Measurements from ENCODE around the gene DRC1. TPM values are rescaled to one million over a fixed set of nuclear protein-coding genes. Genes with fewer than 3 reads are reported as not detected.
"Not testable (repeated sequence)": the region's sequence is repeated elsewhere in the genome, so short reads cannot be mapped to it uniquely, and the experiment has no call there.

DRC1 gene
- total RNA-seq, 1 experiment from 2014 or later = not detected

DNA sequence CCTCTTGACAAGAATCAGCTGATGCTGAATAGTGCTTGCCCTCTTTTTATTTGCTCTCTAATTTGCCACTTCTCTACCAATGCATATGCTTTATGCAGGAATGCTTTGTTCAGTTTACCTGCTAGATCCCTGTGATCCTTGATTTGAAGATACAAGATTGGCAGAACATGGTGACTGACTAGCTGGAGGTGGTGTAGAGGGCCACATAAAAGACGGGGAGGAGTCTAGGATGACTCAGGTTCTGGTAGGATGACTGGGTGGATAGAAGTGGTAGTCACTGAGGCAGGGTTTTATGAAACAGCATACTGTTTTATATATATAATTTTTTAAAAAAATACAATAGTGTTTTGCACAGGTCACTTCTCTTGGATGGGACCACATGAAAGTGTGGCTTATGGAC, 48.8 kb upstream of the DRC1 start:
- Histone ChIP-seq H3K23me2 (ENCODE audit: insufficient read length, low read depth, low read length, poor library complexity, severe bottlenecking) (no peaks in the 10 kb centered on the region), H3K4me2 (ENCODE audit: insufficient read depth, insufficient read length, low read length) (no peak overlapping the region), H2BK15ac (ENCODE audit: low read depth, low read length) (no peak overlapping the region), H3K4me1 (ENCODE audit: insufficient read depth, low read length) (no peaks in the 10 kb centered on the region; the same call in none of the 2 replicates), H4K5ac (ENCODE audit: insufficient read length, low read depth, low read length) (no peak overlapping the region), H3K27me3 (ENCODE audit: insufficient read depth, low read length) (no peaks in the 10 kb centered on the region), H2BK12ac (ENCODE audit: insufficient read length, low read depth, low read length) (no peak overlapping the region), H3K27ac (ENCODE audit: insufficient read length, low read depth, low read length) (no peak overlapping the region), H3K14ac (ENCODE audit: insufficient read depth, low read length) (no peak overlapping the region), H2BK5ac (ENCODE audit: insufficient read length, low read length) (no peak overlapping the region), H3K4ac (ENCODE audit: low read depth, low read length) (no peak overlapping the region), H3K9me3 (ENCODE audit: control insufficient read depth, low read depth, low read length) (no peaks in the 10 kb centered on the region), H3K9ac (ENCODE audit: extremely low read depth, insufficient read length, low read length) (no peak overlapping the region), H4K91ac (ENCODE audit: insufficient read length, low read depth, low read length) (no peak overlapping the region), H2BK20ac (ENCODE audit: low read depth, low read length, poor library complexity, severe bottlenecking) (no peak overlapping the region), H2BK120ac (ENCODE audit: low read depth, low read length, poor library complexity, severe bottlenecking) (no peak overlapping the region), H3K23ac (ENCODE audit: insufficient read length, low read depth, low read length) (no peak overlapping the region), H3K79me1 (ENCODE audit: insufficient read depth, low read depth, low read length, poor library complexity, severe bottlenecking) (peaks cover 6% of the 10 kb centered on the region), H3K18ac (ENCODE audit: insufficient read length, low read depth, low read length) (no peak overlapping the region), H4K20me1 (ENCODE audit: control insufficient read depth, insufficient read depth, insufficient read length) (no peaks in the 10 kb centered on the region), H3T11ph (ENCODE audit: low read length) (no peak overlapping the region), H2AFZ (ENCODE audit: low read length) (no peak overlapping the region), H4K8ac (replicated peaks; ENCODE audit: insufficient read length, low read depth, low read length) (no peak overlapping the region), H2AK5ac (ENCODE audit: insufficient read length, low read length) (no peak overlapping the region), H3K56ac (ENCODE audit: insufficient read length, low read depth, low read length) (no peak overlapping the region), H3K79me2 (ENCODE audit: insufficient read depth, low read length) (peaks cover 31% of the 10 kb centered on the region; the same call in 1 of the 2 replicates)
- TF ChIP-seq, protein P1, sequence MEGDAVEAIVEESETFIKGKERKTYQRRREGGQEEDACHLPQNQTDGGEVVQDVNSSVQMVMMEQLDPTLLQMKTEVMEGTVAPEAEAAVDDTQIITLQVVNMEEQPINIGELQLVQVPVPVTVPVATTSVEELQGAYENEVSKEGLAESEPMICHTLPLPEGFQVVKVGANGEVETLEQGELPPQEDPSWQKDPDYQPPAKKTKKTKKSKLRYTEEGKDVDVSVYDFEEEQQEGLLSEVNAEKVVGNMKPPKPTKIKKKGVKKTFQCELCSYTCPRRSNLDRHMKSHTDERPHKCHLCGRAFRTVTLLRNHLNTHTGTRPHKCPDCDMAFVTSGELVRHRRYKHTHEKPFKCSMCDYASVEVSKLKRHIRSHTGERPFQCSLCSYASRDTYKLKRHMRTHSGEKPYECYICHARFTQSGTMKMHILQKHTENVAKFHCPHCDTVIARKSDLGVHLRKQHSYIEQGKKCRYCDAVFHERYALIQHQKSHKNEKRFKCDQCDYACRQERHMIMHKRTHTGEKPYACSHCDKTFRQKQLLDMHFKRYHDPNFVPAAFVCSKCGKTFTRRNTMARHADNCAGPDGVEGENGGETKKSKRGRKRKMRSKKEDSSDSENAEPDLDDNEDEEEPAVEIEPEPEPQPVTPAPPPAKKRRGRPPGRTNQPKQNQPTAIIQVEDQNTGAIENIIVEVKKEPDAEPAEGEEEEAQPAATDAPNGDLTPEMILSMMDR (conservative IDR thresholded peaks at IDR 0.05) = no peak
- Mint-ChIP-seq H3K4me3 (no peak overlapping the region), H3K4me1 (peaks cover 25 to 26% of the 10 kb centered on the region in 2 experiments), H3K9me3 (no peaks in the 10 kb centered on the region), H3K27ac (peak overlapping the region in 1 of 3 experiments; percentile 24; a peak in 1 of 7 replicates), H3K36me3 (ENCODE audit: insufficient read depth in 1 of 3, low read depth in 3 of 3) (peaks cover 0 to 10% (median 9%) of the 10 kb centered on the region in 3 experiments; a peak in 5 of 7 replicates), H3K27me3 (ENCODE audit: low read depth) (no peaks in the 10 kb centered on the region)
- WGBS (ENCODE audit: extremely low coverage, insufficient read length, low lambda C conversion rate) = no CpG with 5 or more reads among the region's 1 CpG
- DNase-seq = no peak

DNA sequence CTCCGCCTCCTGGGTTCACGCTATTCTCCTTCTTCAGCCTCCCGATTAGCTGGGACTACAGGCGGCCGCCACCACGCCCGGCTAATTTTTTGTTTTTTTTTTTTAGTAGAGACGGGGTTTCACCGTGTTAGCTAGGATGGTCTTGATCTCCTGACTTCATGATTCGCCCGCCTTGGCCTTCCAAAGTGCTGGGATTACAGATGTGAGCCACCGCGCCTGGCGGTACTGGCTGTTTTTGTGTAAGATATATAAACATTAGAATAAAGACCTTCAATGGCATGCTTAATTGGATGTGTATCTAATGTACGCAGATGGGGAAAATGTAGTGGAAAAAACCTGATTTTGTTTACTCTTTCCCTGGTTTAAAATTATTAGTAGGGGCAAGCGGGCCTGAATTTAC, 47.3 kb upstream of the DRC1 start:
- H3K36me3 Mint-ChIP-seq (ENCODE audit: insufficient read depth in 1 of 3, low read depth in 3 of 3); H3K18ac ChIP-seq (ENCODE audit: insufficient read length, low read depth, low read length); H4K91ac ChIP-seq (ENCODE audit: insufficient read length, low read depth, low read length); H3K27me3 Mint-ChIP-seq (ENCODE audit: low read depth); H3K9me3 Mint-ChIP-seq; H2AFZ ChIP-seq (ENCODE audit: low read length); H3T11ph ChIP-seq (ENCODE audit: low read length); H2AK5ac ChIP-seq (ENCODE audit: insufficient read length, low read length); H3K23ac ChIP-seq (ENCODE audit: insufficient read length, low read depth, low read length); H3K79me1 ChIP-seq (ENCODE audit: insufficient read depth, low read depth, low read length, poor library complexity, severe bottlenecking); H4K5ac ChIP-seq (ENCODE audit: insufficient read length, low read depth, low read length); H3K4me3 Mint-ChIP-seq; H3K9ac ChIP-seq (ENCODE audit: extremely low read depth, insufficient read length, low read length); H3K23me2 ChIP-seq (ENCODE audit: insufficient read length, low read depth, low read length, poor library complexity, severe bottlenecking); H3K9me3 ChIP-seq (ENCODE audit: control insufficient read depth, low read depth, low read length); H2BK5ac ChIP-seq (ENCODE audit: insufficient read length, low read length); H3K4me1 ChIP-seq (ENCODE audit: insufficient read depth, low read length); H2BK12ac ChIP-seq (ENCODE audit: insufficient read length, low read depth, low read length); H3K27me3 ChIP-seq (ENCODE audit: insufficient read depth, low read length); DNase-seq; H3K56ac ChIP-seq (ENCODE audit: insufficient read length, low read depth, low read length); H2BK15ac ChIP-seq (ENCODE audit: low read depth, low read length); H4K20me1 ChIP-seq (ENCODE audit: control insufficient read depth, insufficient read depth, insufficient read length); H3K14ac ChIP-seq (ENCODE audit: insufficient read depth, low read length); H3K27ac Mint-ChIP-seq; H2BK20ac ChIP-seq (ENCODE audit: low read depth, low read length, poor library complexity, severe bottlenecking); H3K27ac ChIP-seq (ENCODE audit: insufficient read length, low read depth, low read length); H2BK120ac ChIP-seq (ENCODE audit: low read depth, low read length, poor library complexity, severe bottlenecking); H3K4me2 ChIP-seq (ENCODE audit: insufficient read depth, insufficient read length, low read length); H4K8ac ChIP-seq (replicated peaks; ENCODE audit: insufficient read length, low read depth, low read length); H3K4ac ChIP-seq (ENCODE audit: low read depth, low read length): not testable (repeated sequence)
- H3K4me1 Mint-ChIP-seq = peaks cover 22 to 24% of the 10 kb centered on the region in 2 experiments
- no CpG with 5 or more reads among the region's 16 CpGs for WGBS (ENCODE audit: extremely low coverage, insufficient read length, low lambda C conversion rate)
- H3K79me2 ChIP-seq (ENCODE audit: insufficient read depth, low read length) = peaks cover 34% of the 10 kb centered on the region; the same call in 1 of the 2 replicates
